Caki2 (cell line): Measurements from ENCODE around the gene TICAM1. TPM values are rescaled to one million over a fixed set of nuclear protein-coding genes. Genes with fewer than 3 reads are reported as not detected.
"Not testable (repeated sequence)": the region's sequence is repeated elsewhere in the genome, so short reads cannot be mapped to it uniquely, and the experiment has no call there.

Experiments used
- DNase-seq: peaks from one replicate; pipeline ENCODE4 v3.0.0-alpha.2; 2015; ENCODE audit warnings: low read depth
- in situ Hi-C: cut with HindIII; loops from 2 replicates; pipeline ENCODE4 v1.10.0; 2016; ENCODE audit warnings: low sequenced_read_pairs, low pct_unique_long_range_greater_than_20kb, mixed read lengths
- total RNA-seq: library from RNA; depleted of rRNA; stranded (reverse); fragments of >200 nt; shearing (Covaris generic); gene quantifications from 2 replicates; pipeline ENCODE4 v1.2.3, GENCODE V29; 2014; ENCODE audit warnings: low replicate concordance; rRNA removed

TICAM1 gene
- total RNA-seq, 1 experiment from 2014 or later, result 10.5 TPM

DNA sequence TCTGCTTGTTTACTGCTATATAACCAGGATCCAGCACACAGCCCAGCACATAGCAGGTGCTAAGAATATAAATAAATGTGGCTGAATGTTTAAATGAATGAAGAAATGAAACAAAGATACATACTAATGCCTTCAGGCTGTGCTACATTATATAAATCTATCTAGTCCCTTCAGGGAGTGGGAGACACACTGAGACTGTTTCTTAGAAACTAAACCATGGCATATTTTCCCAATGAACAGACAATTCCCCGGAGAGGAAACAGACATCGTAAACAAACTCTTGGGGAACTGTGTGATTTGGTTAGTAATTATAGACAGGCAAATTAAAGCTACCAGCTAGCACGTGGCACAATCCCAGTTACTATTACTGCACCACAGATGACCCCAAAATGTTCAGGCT, 49.7 kb downstream of the TICAM1 start:
- in situ Hi-C loops, result no loop called here
- DNase-seq, result no peak

DNA sequence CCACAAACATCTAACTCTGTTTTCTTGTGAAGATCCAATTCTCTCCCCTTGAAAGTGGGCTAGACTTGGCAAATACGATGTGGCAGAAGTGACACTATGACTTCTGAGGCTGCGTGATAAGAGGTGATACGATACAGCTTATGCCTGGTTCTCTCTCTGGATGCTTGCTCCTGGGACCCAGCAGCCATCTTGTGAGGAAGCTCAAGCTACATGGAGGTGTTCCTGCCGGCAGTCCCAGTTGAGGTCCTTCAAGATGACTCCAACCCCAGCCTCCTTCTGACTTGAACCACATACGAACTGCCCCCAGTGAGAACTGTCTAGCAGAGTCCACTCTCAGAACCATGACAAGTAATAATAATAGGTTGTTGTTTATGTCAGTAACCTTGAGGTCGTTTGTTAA, 50.7 kb downstream of the TICAM1 start:
- in situ Hi-C loops, result no loop called here

DNA sequence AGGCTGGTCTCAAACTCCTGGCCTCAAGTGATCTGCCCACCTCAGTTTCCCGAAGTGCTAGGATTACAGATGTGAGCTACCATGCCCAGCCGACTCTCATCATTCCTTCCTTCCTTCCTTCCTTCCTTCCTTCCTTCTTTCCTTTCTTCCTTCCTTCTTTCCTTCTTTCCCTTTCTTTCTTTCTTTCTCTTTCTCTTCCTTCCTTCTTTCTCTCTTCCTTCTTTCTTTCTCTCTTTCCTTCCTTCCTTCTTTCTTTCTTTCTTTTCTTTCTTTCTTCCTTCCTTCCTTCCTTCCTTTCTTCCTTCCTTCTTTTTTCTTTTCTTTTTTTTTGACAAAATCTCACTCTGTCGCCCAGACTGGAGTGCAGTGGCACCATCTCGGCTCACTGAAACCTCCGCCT, 53.4 kb downstream of the TICAM1 start:
- DNase-seq, in situ Hi-C loops: not testable (repeated sequence)

More for the DNA sequence above, 50.7 kb downstream of the TICAM1 start:
- DNase-seq, result no peak

DNA sequence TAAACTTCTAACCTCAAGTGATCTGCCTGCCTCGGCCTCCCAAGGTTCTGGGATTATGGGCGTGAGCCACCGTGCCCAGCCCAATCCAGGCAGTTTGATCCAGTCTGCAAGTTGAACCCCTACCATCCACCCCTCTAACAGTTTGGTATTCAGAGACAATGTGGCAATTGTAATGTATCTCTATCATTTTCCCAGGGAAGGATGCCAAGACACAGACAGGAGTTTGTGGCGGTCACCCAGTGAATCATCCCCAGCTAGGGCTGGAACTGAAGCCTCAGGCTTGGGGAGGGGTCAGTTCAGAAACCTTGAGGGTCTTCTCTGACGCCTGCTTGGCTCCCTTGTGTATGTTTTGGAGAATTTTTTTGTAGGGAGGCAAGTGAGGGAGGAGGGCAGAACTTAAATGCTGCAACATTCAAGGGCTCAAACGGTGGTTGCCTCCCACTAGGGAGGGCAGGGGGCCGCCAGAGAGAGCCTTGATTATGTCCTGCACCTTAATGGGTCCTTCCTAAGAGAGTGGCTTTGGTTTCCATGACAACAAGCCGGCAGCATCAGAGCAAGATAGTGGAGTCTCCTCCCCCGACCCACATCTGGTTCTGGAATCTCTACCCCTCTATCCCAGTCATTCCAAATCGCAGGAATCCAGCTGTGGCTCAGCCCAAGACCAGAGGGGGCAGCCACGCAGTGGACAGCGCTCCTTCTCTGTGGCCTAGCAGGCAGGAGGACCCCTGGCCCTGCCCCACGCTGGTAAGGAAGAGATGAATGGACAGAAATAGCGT, 54.9 kb downstream of the TICAM1 start:
- in situ Hi-C loops, result no loop called here
- DNase-seq, result no peak

DNA sequence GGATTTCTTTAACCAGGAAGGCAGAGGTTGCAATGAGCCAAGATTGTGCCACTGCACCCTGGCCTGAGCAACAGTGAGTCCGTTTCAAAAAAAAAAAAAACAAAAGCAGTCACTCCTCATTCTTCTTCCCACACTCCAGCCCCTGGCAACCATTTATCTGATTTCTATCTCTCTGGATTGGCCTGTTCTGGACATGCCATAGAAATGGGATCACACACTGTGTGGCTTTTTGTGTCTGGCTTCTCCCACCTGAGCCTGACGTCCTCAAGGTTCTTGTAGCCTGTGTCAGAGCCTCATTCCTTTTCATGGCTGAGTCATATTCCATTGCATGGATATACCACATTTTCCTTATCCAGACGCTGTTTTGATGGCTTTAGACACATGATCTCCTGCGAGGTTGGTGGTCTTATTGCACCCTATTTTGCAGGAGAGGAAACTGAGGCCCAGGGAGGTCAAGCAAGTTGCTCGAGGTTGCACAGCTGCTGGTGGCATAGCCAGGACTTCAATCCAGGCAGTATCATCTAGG, 55.8 kb downstream of the TICAM1 start:
- in situ Hi-C loops, result no loop called here
- DNase-seq, result no peak

DNA sequence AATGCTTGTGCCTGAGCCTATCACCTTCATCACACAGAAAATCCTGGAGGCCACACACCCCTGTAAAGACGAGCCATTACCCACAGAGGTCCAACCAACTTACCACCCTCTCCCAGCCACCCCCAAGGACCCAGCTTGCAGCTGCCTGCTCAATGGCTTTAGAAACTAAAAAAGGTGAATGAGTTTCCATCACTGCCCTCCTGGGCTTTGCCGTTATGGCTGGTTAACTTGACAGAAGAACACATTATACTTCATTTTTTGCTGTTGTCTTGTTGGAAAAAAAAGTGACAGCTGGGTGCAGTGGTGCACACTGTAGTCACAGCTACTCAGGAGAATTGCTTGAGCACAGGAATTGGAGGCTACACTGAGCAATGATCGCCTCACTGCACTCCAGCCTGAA, 57.4 kb downstream of the TICAM1 start:
- no peak for DNase-seq
- in situ Hi-C loops, result no loop called here

DNA sequence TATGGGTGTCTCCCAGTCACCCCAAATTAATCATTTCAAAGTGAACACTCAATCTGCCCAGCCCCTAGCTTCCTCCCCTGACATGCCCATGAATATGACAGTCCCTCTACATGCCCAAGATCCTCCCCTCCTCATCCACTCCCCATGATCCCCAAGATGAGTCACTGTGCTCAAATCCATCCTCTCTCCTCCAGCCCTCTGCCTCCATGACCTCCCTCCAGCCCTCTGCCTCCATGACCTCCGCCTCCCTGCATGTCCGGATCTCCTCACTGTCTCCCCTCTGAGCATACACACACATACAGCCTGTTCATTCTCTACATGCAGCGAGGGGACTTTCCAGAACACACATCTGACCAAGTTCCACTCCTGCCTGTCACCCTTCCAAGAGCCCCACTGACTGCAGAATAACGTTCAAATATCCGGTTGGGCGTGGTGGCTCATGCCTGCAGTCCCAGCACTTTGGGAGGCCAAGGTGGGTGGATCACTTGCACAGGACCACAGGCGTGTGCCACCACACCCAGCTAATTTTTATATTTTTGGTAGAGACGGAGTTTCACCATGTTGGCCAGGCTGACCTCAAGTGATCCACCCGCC, 58.4 kb downstream of the TICAM1 start:
- no peak for DNase-seq
- in situ Hi-C loops, result no loop called here

DNA sequence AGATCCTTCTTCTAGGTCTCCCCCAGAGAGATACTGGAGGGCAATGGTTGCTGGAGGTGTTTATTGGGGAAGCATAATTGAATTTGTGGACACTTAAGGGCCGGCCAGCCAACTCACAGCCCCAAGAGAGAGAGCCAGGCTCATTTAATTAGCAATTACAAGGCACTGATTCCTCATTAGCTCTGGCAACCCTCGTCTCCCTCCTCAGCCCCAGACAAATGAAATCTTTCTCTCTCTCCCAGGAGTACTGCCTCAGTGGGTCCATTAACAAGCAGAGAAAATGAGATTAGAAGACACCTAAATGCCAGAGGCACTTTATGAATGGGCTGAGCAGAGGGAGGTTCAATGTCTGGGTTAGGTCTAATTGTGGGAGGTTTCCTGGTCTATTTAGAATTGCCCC, 58.9 kb downstream of the TICAM1 start:
- no peak for DNase-seq
- in situ Hi-C loops, result no loop called here

DNA sequence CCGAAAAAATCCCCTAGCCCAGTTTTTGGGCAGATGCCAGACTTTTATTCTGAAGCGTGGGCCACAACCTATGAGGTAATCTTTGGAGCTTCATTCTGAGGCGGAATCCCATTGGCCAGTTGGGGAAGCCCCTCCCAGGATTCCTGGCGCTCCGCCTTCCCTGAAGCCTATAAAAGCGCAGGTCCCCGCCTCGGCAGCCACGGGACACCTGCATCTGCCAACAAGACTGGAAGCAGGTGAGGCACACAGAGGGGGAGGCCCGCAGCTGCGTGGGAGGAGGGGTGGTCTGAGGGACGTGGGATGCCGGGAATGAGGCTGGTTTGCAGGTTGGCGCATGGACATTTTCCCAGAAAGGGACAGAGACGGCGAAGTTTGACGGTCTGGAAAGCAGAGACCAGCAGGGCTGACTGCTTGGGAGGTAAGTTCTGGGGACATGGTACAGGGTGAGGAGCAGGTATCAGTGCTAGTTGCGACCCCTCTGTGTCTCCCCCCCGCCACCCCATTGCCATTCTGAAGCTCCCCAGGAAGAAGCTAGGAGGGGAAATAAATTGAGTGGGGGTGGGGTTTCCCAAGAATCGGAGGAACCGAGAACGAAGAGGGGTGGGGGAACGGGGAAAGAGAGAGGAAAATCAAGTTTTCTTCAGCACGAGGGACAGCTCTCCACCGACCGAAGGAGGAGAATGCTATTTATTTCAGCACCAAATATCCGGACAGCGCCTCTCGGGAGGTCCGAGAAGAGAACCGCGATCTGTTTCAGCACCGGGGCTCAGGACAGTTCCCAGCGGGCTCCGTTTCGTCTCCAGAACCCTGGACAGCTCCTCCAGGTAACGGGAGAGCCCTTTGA, 62.4 kb downstream of the TICAM1 start:
- DNase-seq, result peak; percentile 84
- in situ Hi-C loops, result no loop called here

Other genes starting within 250 kb of the TICAM1 start
- gene TNFAIP8L1, start 192.2 kb downstream of the TICAM1 start, total RNA-seq, result 8.0 and 10.0 TPM in 2 replicates
- gene MYDGF, start 161.4 kb downstream of the TICAM1 start, total RNA-seq, result 379 and 415 TPM in 2 replicates
- gene DPP9, start 107.9 kb downstream of the TICAM1 start, total RNA-seq, result 36.6 and 64.2 TPM in 2 replicates
- gene FEM1A, start 40.0 kb downstream of the TICAM1 start, total RNA-seq, result 10.5 and 13.3 TPM in 2 replicates
- gene PLIN3, start 36.0 kb upstream of the TICAM1 start, total RNA-seq, result 320 and 387 TPM in 2 replicates
- not detected in 2 replicates for gene ARRDC5, start 71.2 kb upstream of the TICAM1 start, total RNA-seq
- 64.8 and 65.6 TPM in 2 replicates for gene UHRF1, start 77.8 kb upstream of the TICAM1 start, total RNA-seq
- 21.0 and 29.2 TPM in 2 replicates for gene KDM4B, start 137.4 kb upstream of the TICAM1 start, total RNA-seq